ENCODE data around the gene PITPNB. TPM values are rescaled to one million over a fixed set of nuclear protein-coding genes. Genes with fewer than 3 reads are reported as not detected.

PITPNB gene
- total RNA-seq, 1 experiment from 2014 or later: 23.8 TPM

DNA sequence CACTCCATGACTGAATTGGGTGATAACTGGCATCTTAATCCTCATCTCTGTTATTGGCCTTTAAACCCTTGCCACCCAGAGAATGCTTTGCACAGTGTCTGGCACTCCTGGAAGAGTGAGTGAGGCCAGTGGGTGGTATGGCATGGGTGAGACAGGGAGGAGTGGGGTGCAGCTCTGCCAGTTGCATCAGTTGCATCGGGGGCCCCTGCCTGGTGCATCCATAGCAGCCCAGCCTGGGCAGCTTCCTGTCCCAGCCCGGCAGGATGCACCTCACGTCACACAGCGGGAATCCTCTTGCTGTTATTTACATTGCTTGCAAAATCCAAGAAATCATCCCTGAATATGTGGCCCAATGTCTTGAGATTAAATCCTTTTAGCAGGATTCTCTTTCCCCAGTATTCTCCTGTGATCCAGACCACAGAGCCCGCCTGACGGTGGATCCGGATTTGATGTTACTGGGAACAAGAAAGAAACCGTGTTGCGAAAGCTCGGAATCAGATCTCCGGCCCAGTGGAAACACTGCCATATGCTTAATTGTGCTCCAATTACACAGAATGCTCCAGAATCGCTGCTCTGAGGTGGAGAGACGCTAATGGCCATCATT, 79.9 kb downstream of the PITPNB start:
- Histone ChIP-seq H3K27ac (ENCODE audit: low read length) (no peak overlapping the region), H3K79me2 (ENCODE audit: low read length) (no peaks in the 10 kb centered on the region), H2AFZ (ENCODE audit: low read length) (no peak overlapping the region), H3K9ac (ENCODE audit: low read length) (no peak overlapping the region), H3K36me3 (ENCODE audit: insufficient read depth, low read length) (no peaks in the 10 kb centered on the region), H3K4me2 (ENCODE audit: low read depth, low read length, poor library complexity, severe bottlenecking) (no peak overlapping the region), H4K20me1 (ENCODE audit: insufficient read depth, low read depth, low read length) (no peaks in the 10 kb centered on the region), H3K27me3 (ENCODE audit: low read length) (no peaks in the 10 kb centered on the region), H3K9me3 (ENCODE audit: low read length) (no peaks in the 10 kb centered on the region), H3K9me2 (replicated peaks; ENCODE audit: insufficient read depth, low read length) (no peaks in the 10 kb centered on the region), H3K4me1 (ENCODE audit: low read length) (no peaks in the 10 kb centered on the region), H3K4me3 (ENCODE audit: low read length) (no peak overlapping the region)
- no peak for DNase-seq

DNA sequence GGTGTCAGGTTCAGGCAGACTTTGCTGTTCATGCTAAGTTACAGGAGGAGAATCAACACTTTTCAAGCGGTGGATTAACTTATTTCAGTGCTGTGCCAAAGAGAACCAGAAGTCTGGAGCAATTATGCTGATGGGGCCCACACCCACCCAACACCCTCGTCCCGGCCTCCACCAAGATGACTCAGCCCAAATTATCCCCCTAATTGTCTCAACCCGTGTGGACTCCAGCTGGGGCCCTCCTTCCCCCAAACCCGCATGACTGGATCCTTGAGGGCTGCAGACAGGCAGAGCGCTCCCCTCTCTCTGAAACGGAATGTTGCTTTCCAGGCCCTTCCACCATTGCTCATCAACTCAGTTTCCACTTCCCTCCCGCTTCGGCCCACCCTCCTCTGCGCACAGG, 82.9 kb downstream of the PITPNB start:
- no peaks in the 10 kb centered on the region for H3K36me3 ChIP-seq (ENCODE audit: insufficient read depth, low read length)
- H3K79me2 ChIP-seq (ENCODE audit: low read length): no peaks in the 10 kb centered on the region
- H3K9ac ChIP-seq (ENCODE audit: low read length): no peak overlapping the region
- H4K20me1 ChIP-seq (ENCODE audit: insufficient read depth, low read depth, low read length): no peaks in the 10 kb centered on the region
- H3K9me2 ChIP-seq (replicated peaks; ENCODE audit: insufficient read depth, low read length): no peaks in the 10 kb centered on the region
- no peak for DNase-seq
- H3K4me1 ChIP-seq (ENCODE audit: low read length): no peaks in the 10 kb centered on the region
- H3K27ac ChIP-seq (ENCODE audit: low read length): no peak overlapping the region
- no peaks in the 10 kb centered on the region for H3K27me3 ChIP-seq (ENCODE audit: low read length)
- no peak overlapping the region for H3K4me2 ChIP-seq (ENCODE audit: low read depth, low read length, poor library complexity, severe bottlenecking)
- no peak overlapping the region for H2AFZ ChIP-seq (ENCODE audit: low read length)
- H3K9me3 ChIP-seq (ENCODE audit: low read length): no peaks in the 10 kb centered on the region
- no peak overlapping the region for H3K4me3 ChIP-seq (ENCODE audit: low read length)

DNA sequence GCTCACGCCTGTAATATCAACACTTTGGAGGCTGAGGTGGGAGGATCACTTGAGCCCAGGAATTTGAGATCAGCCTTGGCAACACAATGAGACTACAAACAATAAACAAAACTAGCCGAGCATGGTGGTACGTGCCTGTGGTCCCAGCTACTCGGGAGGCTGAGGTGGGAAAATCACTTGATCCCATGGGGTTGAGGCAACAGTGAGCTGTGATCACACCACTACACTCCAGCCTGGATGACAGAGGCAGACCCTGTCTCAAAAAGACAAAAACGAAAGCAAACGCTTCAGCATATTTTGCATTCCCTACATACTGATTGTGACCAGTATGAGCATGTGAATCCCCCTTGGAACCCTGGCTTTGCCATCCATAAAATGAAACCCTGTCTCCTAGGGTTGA, 83.6 kb downstream of the PITPNB start:
- H3K27ac ChIP-seq (ENCODE audit: low read length): no peak overlapping the region
- no peak overlapping the region for H2AFZ ChIP-seq (ENCODE audit: low read length)
- no peak overlapping the region for H3K9ac ChIP-seq (ENCODE audit: low read length)
- DNase-seq: no peak
- no peaks in the 10 kb centered on the region for H4K20me1 ChIP-seq (ENCODE audit: insufficient read depth, low read depth, low read length)
- H3K27me3 ChIP-seq (ENCODE audit: low read length): no peaks in the 10 kb centered on the region
- H3K4me2 ChIP-seq (ENCODE audit: low read depth, low read length, poor library complexity, severe bottlenecking): no peak overlapping the region
- H3K4me3 ChIP-seq (ENCODE audit: low read length): no peak overlapping the region
- no peaks in the 10 kb centered on the region for H3K79me2 ChIP-seq (ENCODE audit: low read length)
- H3K9me3 ChIP-seq (ENCODE audit: low read length): no peaks in the 10 kb centered on the region
- no peaks in the 10 kb centered on the region for H3K4me1 ChIP-seq (ENCODE audit: low read length)
- H3K36me3 ChIP-seq (ENCODE audit: insufficient read depth, low read length): no peaks in the 10 kb centered on the region
- no peaks in the 10 kb centered on the region for H3K9me2 ChIP-seq (replicated peaks; ENCODE audit: insufficient read depth, low read length)

DNA sequence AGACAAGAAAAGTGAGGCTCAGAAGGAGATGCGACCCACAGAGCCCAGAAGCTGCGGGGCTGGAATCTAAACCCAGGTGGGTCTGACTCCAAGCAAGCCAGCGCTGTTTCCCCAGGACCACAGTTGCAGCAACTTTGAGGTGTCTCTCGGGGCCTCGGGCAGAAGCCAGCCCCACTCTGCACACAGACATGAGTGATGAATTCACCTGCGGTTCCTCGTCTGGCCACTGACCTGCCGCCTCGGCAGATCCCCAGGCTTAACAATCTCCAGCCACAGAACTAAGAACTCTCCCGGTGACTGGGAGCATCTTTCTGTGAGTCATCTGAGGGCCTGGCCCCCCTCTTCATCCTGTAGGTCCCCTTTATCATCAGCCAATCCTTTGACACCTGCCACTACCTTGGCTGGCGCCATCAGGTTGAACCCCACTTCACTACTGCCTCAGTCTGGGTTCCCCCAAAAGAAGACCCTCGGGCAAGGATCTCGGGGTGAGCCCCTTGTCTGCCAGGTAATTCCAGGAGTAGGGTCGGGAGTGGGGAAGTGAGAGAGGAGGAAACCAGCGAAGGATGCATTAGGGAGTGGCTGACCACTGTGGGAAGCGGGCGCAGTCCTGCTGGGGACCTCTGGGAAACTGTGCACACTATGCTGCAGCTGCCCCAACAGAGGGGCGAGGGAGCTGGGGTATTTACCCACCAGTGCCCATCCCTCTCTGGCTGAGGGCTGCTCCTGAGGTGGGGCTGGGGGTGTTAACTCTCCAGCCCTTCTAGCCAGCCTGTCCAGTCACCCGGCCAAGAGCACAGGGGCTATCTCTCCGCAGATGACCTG, 84.5 kb downstream of the PITPNB start:
- H3K27me3 ChIP-seq (ENCODE audit: low read length): no peaks in the 10 kb centered on the region
- H3K79me2 ChIP-seq (ENCODE audit: low read length): no peaks in the 10 kb centered on the region
- H3K36me3 ChIP-seq (ENCODE audit: insufficient read depth, low read length): no peaks in the 10 kb centered on the region
- no peak overlapping the region for H3K4me2 ChIP-seq (ENCODE audit: low read depth, low read length, poor library complexity, severe bottlenecking)
- no peaks in the 10 kb centered on the region for H4K20me1 ChIP-seq (ENCODE audit: insufficient read depth, low read depth, low read length)
- no peaks in the 10 kb centered on the region for H3K4me1 ChIP-seq (ENCODE audit: low read length)
- H3K9me3 ChIP-seq (ENCODE audit: low read length): no peaks in the 10 kb centered on the region
- no peak overlapping the region for H2AFZ ChIP-seq (ENCODE audit: low read length)
- DNase-seq: no peak
- no peak overlapping the region for H3K27ac ChIP-seq (ENCODE audit: low read length)
- no peak overlapping the region for H3K4me3 ChIP-seq (ENCODE audit: low read length)
- H3K9me2 ChIP-seq (replicated peaks; ENCODE audit: insufficient read depth, low read length): no peaks in the 10 kb centered on the region
- no peak overlapping the region for H3K9ac ChIP-seq (ENCODE audit: low read length)

DNA sequence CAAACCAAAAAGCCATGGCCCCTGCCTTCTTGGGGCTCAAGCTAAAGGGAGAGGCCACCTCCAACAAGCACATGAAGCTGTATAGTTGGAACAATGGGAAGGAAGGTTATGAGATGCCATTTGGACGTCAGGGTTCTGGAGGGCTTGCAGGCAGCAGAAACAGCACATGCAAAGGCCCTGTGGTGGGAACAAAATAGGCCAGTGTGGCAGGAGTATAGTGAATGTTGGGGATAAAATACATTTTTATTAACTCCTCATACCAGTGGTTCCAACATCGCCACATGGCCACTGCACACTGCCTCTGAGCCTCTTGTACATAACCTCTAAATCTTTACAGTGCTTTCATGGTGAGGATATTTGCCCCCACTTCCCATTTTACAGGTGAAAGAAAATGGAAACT, 85.3 kb downstream of the PITPNB start:
- H3K9me3 ChIP-seq (ENCODE audit: low read length): no peaks in the 10 kb centered on the region
- no peak overlapping the region for H3K27ac ChIP-seq (ENCODE audit: low read length)
- H3K9me2 ChIP-seq (replicated peaks; ENCODE audit: insufficient read depth, low read length): no peaks in the 10 kb centered on the region
- H3K36me3 ChIP-seq (ENCODE audit: insufficient read depth, low read length): no peaks in the 10 kb centered on the region
- H4K20me1 ChIP-seq (ENCODE audit: insufficient read depth, low read depth, low read length): peaks cover 3% of the 10 kb centered on the region; the same call in 1 of the 2 replicates
- H3K4me1 ChIP-seq (ENCODE audit: low read length): no peaks in the 10 kb centered on the region
- H2AFZ ChIP-seq (ENCODE audit: low read length): no peak overlapping the region
- H3K27me3 ChIP-seq (ENCODE audit: low read length): no peaks in the 10 kb centered on the region
- no peak overlapping the region for H3K9ac ChIP-seq (ENCODE audit: low read length)
- H3K79me2 ChIP-seq (ENCODE audit: low read length): no peaks in the 10 kb centered on the region
- DNase-seq: no peak
- no peak overlapping the region for H3K4me2 ChIP-seq (ENCODE audit: low read depth, low read length, poor library complexity, severe bottlenecking)
- no peak overlapping the region for H3K4me3 ChIP-seq (ENCODE audit: low read length)

DNA sequence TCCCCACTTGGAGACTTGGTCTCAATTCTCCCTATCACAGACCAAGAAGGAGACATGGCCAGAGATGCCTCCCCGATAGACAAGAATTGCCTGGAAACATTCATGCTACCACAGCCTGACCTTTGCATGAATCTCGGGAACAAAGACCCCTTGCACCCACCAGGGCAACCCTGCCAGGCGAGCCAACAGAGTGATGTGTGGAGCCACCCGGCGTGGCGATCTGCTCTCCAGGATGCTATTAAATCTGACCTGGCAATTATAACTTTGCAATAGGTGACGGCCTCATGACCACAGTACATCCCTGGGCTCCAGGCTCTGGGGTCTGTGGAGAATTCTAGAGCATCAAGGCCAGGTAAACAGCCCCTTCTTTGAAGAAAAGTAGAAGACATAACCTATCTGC, 86.5 kb downstream of the PITPNB start:
- H3K9me2 ChIP-seq (replicated peaks; ENCODE audit: insufficient read depth, low read length): no peaks in the 10 kb centered on the region
- no peak for DNase-seq
- H3K9me3 ChIP-seq (ENCODE audit: low read length): no peaks in the 10 kb centered on the region
- no peaks in the 10 kb centered on the region for H3K79me2 ChIP-seq (ENCODE audit: low read length)
- peaks cover 3% of the 10 kb centered on the region; the same call in 1 of the 2 replicates for H4K20me1 ChIP-seq (ENCODE audit: insufficient read depth, low read depth, low read length)
- H3K4me1 ChIP-seq (ENCODE audit: low read length): no peaks in the 10 kb centered on the region
- H3K27me3 ChIP-seq (ENCODE audit: low read length): no peaks in the 10 kb centered on the region
- no peak overlapping the region for H3K27ac ChIP-seq (ENCODE audit: low read length)
- H3K36me3 ChIP-seq (ENCODE audit: insufficient read depth, low read length): no peaks in the 10 kb centered on the region
- H3K4me3 ChIP-seq (ENCODE audit: low read length): no peak overlapping the region
- H3K9ac ChIP-seq (ENCODE audit: low read length): no peak overlapping the region
- no peak overlapping the region for H3K4me2 ChIP-seq (ENCODE audit: low read depth, low read length, poor library complexity, severe bottlenecking)
- no peak overlapping the region for H2AFZ ChIP-seq (ENCODE audit: low read length)

DNA sequence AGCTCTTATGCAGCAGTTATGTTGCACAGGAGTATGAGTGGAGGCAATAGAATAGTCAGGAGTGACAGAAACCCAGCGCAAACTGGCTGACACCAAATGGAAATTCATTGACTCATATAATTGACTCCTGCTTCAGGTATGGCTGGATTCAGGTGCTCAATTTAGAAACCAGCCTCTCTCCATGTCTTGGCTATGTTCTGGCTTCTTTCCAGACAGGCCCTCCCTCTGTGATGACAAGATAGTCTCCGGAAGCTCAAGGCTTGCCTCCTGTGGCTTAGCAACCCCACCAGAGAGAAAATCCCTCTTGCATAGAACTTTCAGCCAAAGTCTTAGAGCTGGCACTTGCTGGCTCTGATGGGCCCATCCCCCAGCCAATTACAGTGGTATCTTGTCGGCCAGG, 89.4 kb downstream of the PITPNB start:
- no peaks in the 10 kb centered on the region for H3K36me3 ChIP-seq (ENCODE audit: insufficient read depth, low read length)
- H3K27me3 ChIP-seq (ENCODE audit: low read length): no peaks in the 10 kb centered on the region
- H2AFZ ChIP-seq (ENCODE audit: low read length): no peak overlapping the region
- H4K20me1 ChIP-seq (ENCODE audit: insufficient read depth, low read depth, low read length): peaks cover 3% of the 10 kb centered on the region; the same call in 1 of the 2 replicates
- no peaks in the 10 kb centered on the region for H3K9me3 ChIP-seq (ENCODE audit: low read length)
- no peak for DNase-seq
- no peak overlapping the region for H3K4me2 ChIP-seq (ENCODE audit: low read depth, low read length, poor library complexity, severe bottlenecking)
- no peaks in the 10 kb centered on the region for H3K4me1 ChIP-seq (ENCODE audit: low read length)
- no peak overlapping the region for H3K9ac ChIP-seq (ENCODE audit: low read length)
- no peaks in the 10 kb centered on the region for H3K9me2 ChIP-seq (replicated peaks; ENCODE audit: insufficient read depth, low read length)
- H3K4me3 ChIP-seq (ENCODE audit: low read length): no peak overlapping the region
- no peak overlapping the region for H3K27ac ChIP-seq (ENCODE audit: low read length)
- H3K79me2 ChIP-seq (ENCODE audit: low read length): no peaks in the 10 kb centered on the region

DNA sequence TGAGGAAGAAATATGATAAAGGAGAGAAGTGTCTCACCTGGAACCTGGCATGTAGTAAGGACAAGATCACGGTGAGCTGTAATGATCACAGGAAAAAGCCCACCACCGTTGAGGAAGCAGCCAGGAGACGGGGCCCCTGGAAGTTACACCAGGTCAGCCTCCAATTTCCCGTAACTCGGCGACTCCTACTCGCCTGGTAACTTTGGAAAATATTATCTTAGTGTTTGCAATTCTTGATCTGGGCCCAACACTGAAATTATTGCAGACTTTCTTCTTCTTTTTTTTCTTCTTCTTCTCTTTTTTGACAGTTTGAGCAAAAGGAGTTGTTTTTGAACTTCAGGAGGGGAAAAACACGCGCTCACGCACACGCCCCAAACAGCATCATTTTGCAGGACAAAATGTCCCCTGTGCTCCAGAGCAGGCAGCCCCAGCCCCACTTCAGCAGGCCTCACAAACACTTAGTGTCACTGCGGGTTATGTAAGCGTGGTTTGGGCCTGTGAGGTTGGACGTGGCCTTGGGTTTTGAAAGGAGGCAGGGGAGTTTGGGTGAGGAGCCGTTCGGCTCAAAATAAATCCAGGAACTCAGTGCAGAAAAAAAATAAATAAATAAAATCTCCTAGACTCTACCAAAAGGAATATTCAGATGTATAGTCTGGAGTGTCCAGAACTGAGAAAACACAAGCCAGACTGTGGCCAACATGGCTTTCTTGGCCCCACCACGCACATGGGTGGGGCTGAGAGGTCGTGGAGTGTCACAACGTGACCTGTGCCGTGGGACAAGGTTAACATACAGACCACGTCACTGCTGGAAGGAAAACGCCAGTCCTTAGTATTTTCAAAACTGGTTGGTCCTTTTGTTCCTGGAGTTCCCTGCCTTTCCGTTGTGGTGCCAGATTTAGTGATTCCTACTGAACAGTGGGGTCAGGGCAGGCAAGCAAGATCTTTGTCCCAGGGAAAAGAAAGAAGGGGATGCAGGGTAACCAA, 91.2 kb downstream of the PITPNB start:
- H3K79me2 ChIP-seq (ENCODE audit: low read length): no peaks in the 10 kb centered on the region
- H3K27ac ChIP-seq (ENCODE audit: low read length): no peak overlapping the region
- H3K4me1 ChIP-seq (ENCODE audit: low read length): no peaks in the 10 kb centered on the region
- no peaks in the 10 kb centered on the region for H3K36me3 ChIP-seq (ENCODE audit: insufficient read depth, low read length)
- H3K9ac ChIP-seq (ENCODE audit: low read length): no peak overlapping the region
- H3K27me3 ChIP-seq (ENCODE audit: low read length): no peaks in the 10 kb centered on the region
- no peak overlapping the region for H3K4me2 ChIP-seq (ENCODE audit: low read depth, low read length, poor library complexity, severe bottlenecking)
- H3K9me3 ChIP-seq (ENCODE audit: low read length): no peaks in the 10 kb centered on the region
- no peak overlapping the region for H2AFZ ChIP-seq (ENCODE audit: low read length)
- no peaks in the 10 kb centered on the region for H3K9me2 ChIP-seq (replicated peaks; ENCODE audit: insufficient read depth, low read length)
- no peak overlapping the region for H3K4me3 ChIP-seq (ENCODE audit: low read length)
- no peak for DNase-seq
- peaks cover 3% of the 10 kb centered on the region; the same call in 1 of the 2 replicates for H4K20me1 ChIP-seq (ENCODE audit: insufficient read depth, low read depth, low read length)
